ENCODE results near the gene SERINC2.
"Not testable (repeated sequence)": the region's sequence is repeated elsewhere in the genome, so short reads cannot be mapped to it uniquely, and the experiment has no call there.

Gene SERINC2

GRCh38 chr1:31431351-31432257 is 18.6 kb downstream of the SERINC2 start:
- not testable (repeated sequence) for DNase-seq; H3K4me1 ChIP-seq (ENCODE audit: control insufficient read depth, insufficient read depth, low read length, poor library complexity, severe bottlenecking); H3K36me3 ChIP-seq (ENCODE audit: control insufficient read depth, insufficient read depth, low read length); H3K4me3 ChIP-seq (ENCODE audit: insufficient read depth, low read depth, low read length, poor library complexity, severe bottlenecking); H3K9me3 ChIP-seq (ENCODE audit: control insufficient read depth, low read length); H3K27ac ChIP-seq (ENCODE audit: insufficient read depth, low read length, poor library complexity, severe bottlenecking); H3K27me3 ChIP-seq (replicated peaks; ENCODE audit: control insufficient read depth, insufficient read depth, low read length, poor library complexity, severe bottlenecking)

GRCh38 chr1:31432592-31433395 is 19.8 kb downstream of the SERINC2 start:
- Histone ChIP-seq H3K27ac (ENCODE audit: insufficient read depth, low read length, poor library complexity, severe bottlenecking) (no peak overlapping the region), H3K9me3 (ENCODE audit: control insufficient read depth, low read length) (no peaks in the 10 kb centered on the region), H3K4me3 (ENCODE audit: insufficient read depth, low read depth, low read length, poor library complexity, severe bottlenecking) (no peak overlapping the region), H3K27me3 (replicated peaks; ENCODE audit: control insufficient read depth, insufficient read depth, low read length, poor library complexity, severe bottlenecking) (no peaks in the 10 kb centered on the region), H3K4me1 (ENCODE audit: control insufficient read depth, insufficient read depth, low read length, poor library complexity, severe bottlenecking) (no peaks in the 10 kb centered on the region), H3K36me3 (ENCODE audit: control insufficient read depth, insufficient read depth, low read length) (no peaks in the 10 kb centered on the region)
- no peak for DNase-seq

GRCh38 chr1:31433396-31433930 is 20.4 kb downstream of the SERINC2 start:
- no peak for DNase-seq
- H3K27ac ChIP-seq (ENCODE audit: insufficient read depth, low read length, poor library complexity, severe bottlenecking): no peak overlapping the region
- H3K27me3 ChIP-seq (replicated peaks; ENCODE audit: control insufficient read depth, insufficient read depth, low read length, poor library complexity, severe bottlenecking): no peaks in the 10 kb centered on the region
- H3K4me1 ChIP-seq (ENCODE audit: control insufficient read depth, insufficient read depth, low read length, poor library complexity, severe bottlenecking): no peaks in the 10 kb centered on the region
- no peaks in the 10 kb centered on the region for H3K36me3 ChIP-seq (ENCODE audit: control insufficient read depth, insufficient read depth, low read length)
- no peak overlapping the region for H3K4me3 ChIP-seq (ENCODE audit: insufficient read depth, low read depth, low read length, poor library complexity, severe bottlenecking)
- H3K9me3 ChIP-seq (ENCODE audit: control insufficient read depth, low read length): no peaks in the 10 kb centered on the region

GRCh38 chr1:31434101-31434871 is 21.3 kb downstream of the SERINC2 start:
- no peak overlapping the region for H3K27ac ChIP-seq (ENCODE audit: insufficient read depth, low read length, poor library complexity, severe bottlenecking)
- H3K27me3 ChIP-seq (replicated peaks; ENCODE audit: control insufficient read depth, insufficient read depth, low read length, poor library complexity, severe bottlenecking): no peaks in the 10 kb centered on the region
- H3K4me3 ChIP-seq (ENCODE audit: insufficient read depth, low read depth, low read length, poor library complexity, severe bottlenecking): no peak overlapping the region
- DNase-seq: no peak
- H3K36me3 ChIP-seq (ENCODE audit: control insufficient read depth, insufficient read depth, low read length): no peaks in the 10 kb centered on the region
- no peaks in the 10 kb centered on the region for H3K4me1 ChIP-seq (ENCODE audit: control insufficient read depth, insufficient read depth, low read length, poor library complexity, severe bottlenecking)
- H3K9me3 ChIP-seq (ENCODE audit: control insufficient read depth, low read length): no peaks in the 10 kb centered on the region

- Histone ChIP-seq H3K27ac (ENCODE audit: insufficient read depth, low read length, poor library complexity, severe bottlenecking) (no peak overlapping the region), H3K36me3 (ENCODE audit: control insufficient read depth, insufficient read depth, low read length) (no peaks in the 10 kb centered on the region), H3K27me3 (replicated peaks; ENCODE audit: control insufficient read depth, insufficient read depth, low read length, poor library complexity, severe bottlenecking) (no peaks in the 10 kb centered on the region), H3K4me1 (ENCODE audit: control insufficient read depth, insufficient read depth, low read length, poor library complexity, severe bottlenecking) (no peaks in the 10 kb centered on the region), H3K9me3 (ENCODE audit: control insufficient read depth, low read length) (no peaks in the 10 kb centered on the region), H3K4me3 (ENCODE audit: insufficient read depth, low read depth, low read length, poor library complexity, severe bottlenecking) (no peak overlapping the region)
- DNase-seq: no peak
Measured at GRCh38 chr1:31434979-31435378, 22.0 kb downstream of the SERINC2 start.

DNA sequence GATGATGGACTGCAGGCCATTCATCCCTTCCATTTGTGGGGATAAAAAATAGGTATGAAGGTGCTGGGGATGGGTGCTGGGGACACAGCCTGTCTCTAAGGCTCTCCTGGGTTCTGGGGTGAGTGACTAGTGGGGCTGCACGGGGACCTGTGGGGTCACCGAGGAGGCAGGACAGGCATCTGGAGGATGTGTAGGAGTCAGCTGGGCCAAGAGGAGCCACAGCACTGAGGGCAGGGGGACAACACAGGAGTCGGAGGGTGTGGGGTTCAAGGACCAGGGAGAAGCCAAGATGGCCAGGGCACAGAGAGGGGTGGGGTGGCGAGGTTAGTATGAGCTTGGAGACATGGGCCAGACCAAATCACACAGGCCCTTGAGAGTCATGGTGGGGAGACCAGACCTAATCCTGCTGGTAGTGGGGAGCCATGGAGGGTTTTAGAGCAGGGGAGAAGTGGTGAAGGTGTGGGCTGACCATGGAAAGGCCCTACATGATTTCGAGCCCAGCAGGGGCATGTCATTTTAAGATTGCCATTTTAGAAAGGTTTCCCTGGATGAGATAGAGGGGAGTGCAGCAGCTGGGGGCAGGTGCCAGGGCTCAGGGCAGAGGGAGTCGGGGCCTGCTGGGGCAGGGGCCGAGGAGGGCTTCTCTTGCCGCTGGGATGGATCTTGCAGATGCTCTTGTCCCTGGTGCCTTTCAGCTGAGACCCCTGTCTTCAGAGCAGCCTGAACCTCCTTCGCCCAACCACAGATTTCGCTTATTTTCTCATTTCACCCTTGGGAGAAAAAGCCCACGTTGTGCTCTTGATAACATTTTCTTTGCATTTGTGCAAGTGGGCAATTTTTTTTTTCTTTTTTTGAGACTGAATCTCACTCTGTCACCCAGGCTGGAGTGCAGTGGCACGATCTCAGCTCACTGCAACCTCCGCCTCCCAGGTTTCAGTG is 22.7 kb downstream of the SERINC2 start:
- no peaks in the 10 kb centered on the region for H3K36me3 ChIP-seq (ENCODE audit: control insufficient read depth, insufficient read depth, low read length)
- DNase-seq: no peak
- no peak overlapping the region for H3K27ac ChIP-seq (ENCODE audit: insufficient read depth, low read length, poor library complexity, severe bottlenecking)
- H3K4me1 ChIP-seq (ENCODE audit: control insufficient read depth, insufficient read depth, low read length, poor library complexity, severe bottlenecking): no peaks in the 10 kb centered on the region
- no peaks in the 10 kb centered on the region for H3K9me3 ChIP-seq (ENCODE audit: control insufficient read depth, low read length)
- H3K27me3 ChIP-seq (replicated peaks; ENCODE audit: control insufficient read depth, insufficient read depth, low read length, poor library complexity, severe bottlenecking): no peaks in the 10 kb centered on the region
- H3K4me3 ChIP-seq (ENCODE audit: insufficient read depth, low read depth, low read length, poor library complexity, severe bottlenecking): no peak overlapping the region

DNA sequence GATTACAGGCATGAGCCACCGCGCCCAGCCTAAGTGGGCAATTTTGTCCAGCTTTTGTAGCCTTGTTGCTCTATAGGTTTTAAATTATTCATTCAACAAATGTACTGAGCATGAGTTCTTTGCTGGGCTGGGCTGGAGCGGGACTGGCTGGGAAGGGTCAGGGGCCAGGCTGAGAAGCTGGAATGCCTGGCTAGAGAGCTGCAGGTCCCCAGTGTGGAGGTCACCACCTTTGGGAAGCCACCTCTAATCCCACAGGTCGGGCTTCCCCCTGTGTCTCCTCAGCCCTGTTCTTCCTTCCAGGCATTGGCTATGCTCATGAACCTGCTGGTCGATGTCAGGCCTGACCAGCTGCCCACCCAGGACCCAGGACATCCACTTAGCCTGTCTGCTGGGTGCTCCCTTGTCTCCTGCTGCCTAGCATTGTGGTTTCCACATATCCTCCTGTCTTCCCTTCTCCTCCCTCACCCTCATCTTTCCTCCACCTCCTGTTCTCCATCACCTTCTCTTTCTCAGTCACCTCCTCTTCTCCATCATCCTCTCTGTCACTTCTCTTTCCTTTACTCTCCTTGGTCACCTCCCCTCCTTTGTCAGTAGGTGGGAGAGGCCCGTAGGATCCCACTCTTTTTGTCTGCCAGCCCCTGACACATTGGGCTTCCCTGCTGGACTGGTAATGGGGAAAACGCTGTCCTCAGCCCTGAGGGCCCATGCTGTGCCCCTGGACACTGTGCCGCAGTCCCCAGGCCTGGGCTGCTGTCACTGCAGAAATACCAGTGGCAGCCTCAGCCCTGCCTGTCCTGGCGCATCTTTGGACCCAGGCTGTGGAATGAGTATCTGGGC is 23.8 kb downstream of the SERINC2 start:
- Histone ChIP-seq H3K36me3 (ENCODE audit: control insufficient read depth, insufficient read depth, low read length) (no peaks in the 10 kb centered on the region), H3K4me1 (ENCODE audit: control insufficient read depth, insufficient read depth, low read length, poor library complexity, severe bottlenecking) (no peaks in the 10 kb centered on the region), H3K9me3 (ENCODE audit: control insufficient read depth, low read length) (no peaks in the 10 kb centered on the region), H3K27me3 (replicated peaks; ENCODE audit: control insufficient read depth, insufficient read depth, low read length, poor library complexity, severe bottlenecking) (no peaks in the 10 kb centered on the region), H3K27ac (ENCODE audit: insufficient read depth, low read length, poor library complexity, severe bottlenecking) (no peak overlapping the region), H3K4me3 (ENCODE audit: insufficient read depth, low read depth, low read length, poor library complexity, severe bottlenecking) (no peak overlapping the region)
- no peak for DNase-seq

GRCh38 chr1:31437433-31438037 is 24.5 kb downstream of the SERINC2 start:
- Histone ChIP-seq H3K4me3 (ENCODE audit: insufficient read depth, low read depth, low read length, poor library complexity, severe bottlenecking) (no peak overlapping the region), H3K36me3 (ENCODE audit: control insufficient read depth, insufficient read depth, low read length) (no peaks in the 10 kb centered on the region), H3K27ac (ENCODE audit: insufficient read depth, low read length, poor library complexity, severe bottlenecking) (no peak overlapping the region), H3K27me3 (replicated peaks; ENCODE audit: control insufficient read depth, insufficient read depth, low read length, poor library complexity, severe bottlenecking) (no peaks in the 10 kb centered on the region), H3K9me3 (ENCODE audit: control insufficient read depth, low read length) (no peaks in the 10 kb centered on the region), H3K4me1 (ENCODE audit: control insufficient read depth, insufficient read depth, low read length, poor library complexity, severe bottlenecking) (no peaks in the 10 kb centered on the region)
- DNase-seq: no peak

Data from effector memory CD4-positive, alpha-beta T cell (primary cell).